IMR-90 (cell line): ENCODE results near the gene RADIL. TPM values are rescaled to one million over a fixed set of nuclear protein-coding genes. Genes with fewer than 3 reads are reported as not detected.

Experiments
- ATAC-seq: fragments of 200-7000 bp; cut with Tn5 transposase; 2 replicates; pipeline ENCODE4 v1.9.1; 2020; ENCODE audit warnings: low read depth, mild to moderate bottlenecking, moderate library complexity
- BruUV-seq: library from RNA; stranded (reverse); fragments of 400-500 nt; replicated peaks from 2 replicates; lab custom pipeline; 2021; lab: Mats Ljungman, UMichigan
- CTCF ChIA-PET: fragments of 300-600 bp; formaldehyde crosslinking; extraction: SDS; loops from one replicate; lab custom pipeline; 2021; ENCODE audit warnings: antibody characterized with exemption; lab: Yijun Ruan, JAX
- POLR2A ChIA-PET: fragments of 300-600 bp; sonication (Branson Sonifier 250); formaldehyde crosslinking; loops from one replicate; lab custom pipeline; 2022; ENCODE audit warnings: antibody characterized with exemption; ENCODE audit not compliant: unreplicated experiment; lab: Charles Lee
- DNase-seq: peaks from one replicate; pipeline ENCODE4 v3.0.0; 2013
- H2AFZ ChIP-seq: replicated peaks from 2 replicates; pipeline ENCODE3; 2013; ENCODE audit warnings: low read length, mild to moderate bottlenecking; ENCODE audit not compliant: poor library complexity
- H2AK5ac ChIP-seq: 2 replicates; pipeline ENCODE4 v1.6.1; 2013; ENCODE audit warnings: low read depth, low read length, inconsistent platforms
- H2AK9ac ChIP-seq: replicated peaks from 2 replicates; pipeline ENCODE3; 2013; ENCODE audit warnings: mild to moderate bottlenecking, low read depth, low read length, moderate library complexity; ENCODE audit not compliant: poor library complexity
- H2BK120ac ChIP-seq: 2 replicates; pipeline ENCODE4 v1.6.1; 2013; ENCODE audit warnings: low read depth, low read length, inconsistent platforms
- H2BK15ac ChIP-seq: 3 replicates; pipeline ENCODE4 v1.6.1; 2013; ENCODE audit warnings: low read depth, low read length, inconsistent platforms
- H2BK20ac ChIP-seq: 2 replicates; pipeline ENCODE4 v1.6.1; 2013; ENCODE audit warnings: low read depth, mild to moderate bottlenecking, inconsistent platforms, low read length, moderate library complexity
- H2BK5ac ChIP-seq: 2 replicates; pipeline ENCODE4 v1.6.1; 2013; ENCODE audit warnings: mild to moderate bottlenecking, low read depth, low read length, inconsistent platforms; ENCODE audit not compliant: poor library complexity, severe bottlenecking
- H3K14ac ChIP-seq: replicated peaks from 2 replicates; pipeline ENCODE4 v1.6.1; 2013; ENCODE audit warnings: low read depth, low read length, inconsistent platforms
- H3K18ac ChIP-seq: 2 replicates; pipeline ENCODE4 v1.6.1; 2013; ENCODE audit warnings: low read depth, low read length, control low read depth
- H3K23ac ChIP-seq: 2 replicates; pipeline ENCODE4 v1.6.1; 2013; ENCODE audit warnings: low read depth, low read length, inconsistent platforms
- H3K27ac ChIP-seq: 2 replicates; pipeline ENCODE4 v1.5.1; 2013; ENCODE audit warnings: mild to moderate bottlenecking, control low read depth, low read length; ENCODE audit not compliant: insufficient read depth
- H3K27me3 ChIP-seq: 2 replicates; pipeline ENCODE4 v1.6.1; 2013; ENCODE audit warnings: low read length; ENCODE audit not compliant: control insufficient read depth, insufficient read depth
- H3K36me3 ChIP-seq: 2 replicates; pipeline ENCODE4 v1.6.1; 2013; ENCODE audit warnings: low read length, mixed read lengths; ENCODE audit not compliant: control insufficient read depth, insufficient read depth
- H3K4ac ChIP-seq: 2 replicates; pipeline ENCODE4 v1.6.1; 2013; ENCODE audit warnings: low read depth, low read length, inconsistent platforms
- H3K4me1 ChIP-seq: 2 replicates; pipeline ENCODE4 v1.6.1; 2013; ENCODE audit warnings: low read length, mixed read lengths; ENCODE audit not compliant: control insufficient read depth, insufficient read depth
- H3K4me2 ChIP-seq: 2 replicates; pipeline ENCODE4 v1.6.1; 2013; ENCODE audit warnings: low read depth, mild to moderate bottlenecking, control low read depth, low read length, moderate library complexity
- H3K4me3 ChIP-seq: 2 replicates; pipeline ENCODE4 v1.5.1; 2013; ENCODE audit warnings: low read depth, mild to moderate bottlenecking, control low read depth, low read length, moderate library complexity; ENCODE audit not compliant: insufficient read depth
- H3K56ac ChIP-seq: 2 replicates; pipeline ENCODE4 v1.6.1; 2013; ENCODE audit warnings: low read length, inconsistent platforms; ENCODE audit not compliant: insufficient read depth; ENCODE audit errors: extremely low read depth
- H3K79me1 ChIP-seq, 2 experiments: 2 replicates each; pipeline ENCODE4 v1.6.1; 2013; ENCODE audit warnings: low read length in 2 of 2, inconsistent platforms in 1 of 2, low read depth in 1 of 2
- H3K9ac ChIP-seq: 2 replicates; pipeline ENCODE4 v1.6.1; 2013; ENCODE audit warnings: low read depth, low read length, control low read depth
- H3K9me1 ChIP-seq: 2 replicates; pipeline ENCODE4 v1.6.1; 2013; ENCODE audit warnings: low read length, inconsistent platforms; ENCODE audit not compliant: insufficient read depth
- H3K9me3 ChIP-seq: 2 replicates; pipeline ENCODE4 v1.6.1; 2013; ENCODE audit warnings: low read length; ENCODE audit not compliant: control insufficient read depth, insufficient read depth
- H4K20me1 ChIP-seq: 2 replicates; pipeline ENCODE4 v1.6.1; 2013; ENCODE audit warnings: low read length, inconsistent platforms; ENCODE audit not compliant: insufficient read depth
- H4K5ac ChIP-seq: 2 replicates; pipeline ENCODE4 v1.6.1; 2013; ENCODE audit warnings: mild to moderate bottlenecking, low read depth, low read length, control low read depth
- H4K8ac ChIP-seq, 2 experiments: 2 replicates each; pipeline ENCODE4 v1.6.1; 2013; ENCODE audit warnings: low read depth in 2 of 2, low read length in 2 of 2, control low read depth in 1 of 2, inconsistent platforms in 1 of 2
- H4K91ac ChIP-seq: 2 replicates; pipeline ENCODE4 v1.6.1; 2013; ENCODE audit warnings: low read depth, low read length, inconsistent platforms; ENCODE audit not compliant: insufficient read depth
- CHD1 ChIP-seq: IDR thresholded peaks from 2 replicates; pipeline ENCODE4 v1.6.1; 2012; ENCODE audit warnings: low read depth, low read length, improper control_type of control experiment
- MAFK ChIP-seq: IDR thresholded peaks from 2 replicates; pipeline ENCODE4 v1.6.1; 2012; ENCODE audit warnings: low read depth, low read length, improper control_type of control experiment
- WGBS, 2 experiments: methylation state at CpG; one replicate each; pipeline versions ENCODE4 v1.1.5 to v1.1.7; 2013; ENCODE audit warnings: missing lambda C conversion rate in 2 of 2; ENCODE audit not compliant: insufficient read length in 1 of 2; ENCODE audit errors: extremely low coverage in 2 of 2; 5-methylcytosine and 5-hydroxymethylcytosine counted together
- dilution Hi-C: fragments of 300-500 bp; cut with HindIII; formaldehyde crosslinking; loops from one replicate; pipeline ENCODE4 v1.14.3; 2018; ENCODE audit warnings: low sequenced_read_pairs; ENCODE audit not compliant: unreplicated experiment
- in situ Hi-C: fragments of 300-500 bp; cut with MboI; formaldehyde crosslinking; loops from 3 replicates; pipeline ENCODE4 v1.14.3; 2019; ENCODE audit warnings: low sequenced_read_pairs, inconsistent platforms, mixed read lengths
- intact Hi-C: fragments of 100-400 bp; cut with micrococcal nuclease; formaldehyde crosslinking; loops from 2 replicates; pipeline ENCODE4 v1.10.0; 2022
- polyA plus RNA-seq, 3 experiments: library from polyadenylated mRNA; depleted of rRNA; stranded (reverse); fragments of >200 nt; gene quantifications; 2 replicates each; pipeline ENCODE4 v1.2.3, GENCODE V29; 2012; ENCODE audit warnings: low replicate concordance in 1 of 3
- total RNA-seq: library from RNA; depleted of rRNA; stranded (reverse); fragments of >200 nt; gene quantifications from 2 replicates; pipeline ENCODE4 v1.2.3, GENCODE V29; 2012

Gene RADIL
- total and polyA plus RNA-seq, 2 of the 4 experiments (the other 2 are of a cell fraction): 0.18 to 0.48 TPM

DNA sequence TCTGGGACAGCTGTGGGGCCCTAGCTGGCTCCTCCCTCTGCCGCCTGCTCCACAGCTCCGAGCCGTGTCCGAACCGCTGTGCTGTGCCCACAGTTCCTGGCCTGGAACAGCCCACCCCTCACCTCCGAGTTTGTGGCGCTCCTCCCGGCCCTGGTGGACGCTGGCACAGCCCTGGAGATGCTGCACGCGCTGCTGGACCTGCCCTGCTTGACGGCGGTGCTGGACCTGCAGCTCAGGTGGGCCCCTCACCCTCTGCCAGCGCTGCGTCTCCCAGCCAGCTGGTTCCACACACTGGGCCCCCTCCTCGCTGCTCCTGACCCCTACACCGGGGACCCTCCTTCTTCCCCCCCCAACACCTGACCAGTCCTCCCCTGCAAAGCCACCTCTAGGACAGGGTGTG, 96.0 kb downstream of the RADIL start:
- Histone ChIP-seq H3K4me1 (no peaks in the 10 kb centered on the region), H4K91ac (no peak overlapping the region), H3K4me3 (no peak overlapping the region), H3K36me3 (peaks cover 87% of the 10 kb centered on the region), H2BK15ac (no peak overlapping the region), H2AK9ac (no peak overlapping the region), H2BK5ac (no peak overlapping the region), H2BK120ac (no peak overlapping the region), H2AFZ (no peak overlapping the region), H3K14ac (no peak overlapping the region), H4K20me1 (peaks cover 2% of the 10 kb centered on the region; the same call in 1 of the 2 replicates), H3K23ac (no peak overlapping the region), H3K27ac (no peak overlapping the region), H4K8ac (no peak overlapping the region), H3K9me3 (no peaks in the 10 kb centered on the region), H3K18ac (no peak overlapping the region), H2AK5ac (no peak overlapping the region), H3K27me3 (no peaks in the 10 kb centered on the region), H3K4ac (no peak overlapping the region), H3K9me1 (no peaks in the 10 kb centered on the region), H3K4me2 (no peak overlapping the region), H2BK20ac (no peak overlapping the region), H4K5ac (no peak overlapping the region), H3K9ac (no peak overlapping the region), H3K56ac (no peak overlapping the region), H3K79me1 (no peaks in the 10 kb centered on the region)
- no peak for ATAC-seq
- intact Hi-C loops: no loop called here
- CTCF ChIA-PET: no interaction called here
- in situ Hi-C loops: no loop called here
- POLR2A ChIA-PET: no interaction called here
- BruUV-seq: no TSS peak
- TF ChIP-seq MAFK (no peak), CHD1 (no peak)
- dilution Hi-C loops: no loop called here
- DNase-seq: no peak
- 94% methylated on average over 11 of the region's 17 CpGs; no CpG with 5 or more reads in 1 of the 2 experiments for WGBS, 2 experiments
